ENCODE data around the gene ITPR3. TPM values are rescaled to one million over a fixed set of nuclear protein-coding genes. Genes with fewer than 3 reads are reported as not detected.

Gene ITPR3
- total RNA-seq, 2 donors from 2014 or later, result 17.5 to 25.9 TPM

DNA sequence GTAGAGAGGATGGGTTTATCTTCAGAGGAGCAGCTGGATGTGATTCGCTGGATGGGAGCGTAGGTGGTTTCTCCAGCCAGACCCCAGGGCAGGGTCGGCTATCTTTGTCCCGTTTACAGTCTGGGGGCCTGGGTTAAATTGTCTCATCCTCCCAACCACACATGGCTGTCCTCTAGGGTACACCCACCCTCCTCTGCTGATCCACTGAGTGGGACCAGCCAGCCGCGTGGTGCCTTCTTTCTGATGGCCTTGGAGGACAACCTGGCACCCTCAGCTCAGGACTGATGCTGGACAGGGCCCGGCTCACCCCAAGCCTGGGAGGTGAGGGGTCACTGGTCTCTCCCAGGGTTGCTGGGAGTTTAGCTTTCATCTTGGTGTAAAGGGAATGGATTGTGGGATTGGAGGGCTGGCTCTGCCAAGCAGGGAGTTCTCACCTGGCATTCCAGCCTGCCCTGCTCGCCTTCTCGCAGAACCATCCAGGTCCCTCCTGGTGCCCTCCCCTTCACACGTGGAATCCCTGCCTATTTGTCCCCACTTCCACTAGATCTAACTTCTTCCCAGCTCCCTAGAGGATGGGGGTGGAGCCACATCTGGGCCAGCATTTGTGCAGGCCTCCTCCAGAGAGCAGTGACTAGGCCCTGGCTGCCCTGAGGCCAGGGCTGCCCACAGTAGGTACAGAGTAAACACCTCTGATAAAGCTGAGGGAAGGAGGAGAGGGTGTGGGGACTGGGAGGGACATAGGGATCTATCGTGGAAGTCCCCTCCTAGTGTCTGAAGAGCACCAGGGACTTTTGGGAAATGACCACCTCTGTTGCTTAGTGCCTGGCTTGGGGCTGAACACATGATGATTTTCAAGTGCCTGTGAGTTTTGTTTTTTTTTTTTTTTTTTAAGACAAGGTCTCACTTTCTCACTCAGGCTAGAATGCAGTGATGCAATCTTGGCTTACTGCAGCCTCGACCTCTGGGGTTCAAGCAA is 1.6 kb downstream of the ITPR3 start:
- Histone ChIP-seq H3K9me3 (no peaks in the 10 kb centered on the region), H3K4me1 (peaks cover 26% of the 10 kb centered on the region), H3K27ac (peak overlapping the region in 3 of 4 donors; percentile 61 to 84 (median 77)), H3K27me3 (no peaks in the 10 kb centered on the region), H3K4me3 (no peak overlapping the region), H3K36me3 (replicated peaks in 1 of 2; ENCODE audit: insufficient read depth in 1 of 2, low read depth in 2 of 2) (no peaks in the 10 kb centered on the region)
- intact Hi-C loops (cut with DNase I), result no loop called here
- DNase-seq, result no peak
- ATAC-seq, result no peak
- TF ChIP-seq POLR2A (IDR thresholded peaks at IDR 0.05), result no peak
- TF ChIP-seq, protein P1, sequence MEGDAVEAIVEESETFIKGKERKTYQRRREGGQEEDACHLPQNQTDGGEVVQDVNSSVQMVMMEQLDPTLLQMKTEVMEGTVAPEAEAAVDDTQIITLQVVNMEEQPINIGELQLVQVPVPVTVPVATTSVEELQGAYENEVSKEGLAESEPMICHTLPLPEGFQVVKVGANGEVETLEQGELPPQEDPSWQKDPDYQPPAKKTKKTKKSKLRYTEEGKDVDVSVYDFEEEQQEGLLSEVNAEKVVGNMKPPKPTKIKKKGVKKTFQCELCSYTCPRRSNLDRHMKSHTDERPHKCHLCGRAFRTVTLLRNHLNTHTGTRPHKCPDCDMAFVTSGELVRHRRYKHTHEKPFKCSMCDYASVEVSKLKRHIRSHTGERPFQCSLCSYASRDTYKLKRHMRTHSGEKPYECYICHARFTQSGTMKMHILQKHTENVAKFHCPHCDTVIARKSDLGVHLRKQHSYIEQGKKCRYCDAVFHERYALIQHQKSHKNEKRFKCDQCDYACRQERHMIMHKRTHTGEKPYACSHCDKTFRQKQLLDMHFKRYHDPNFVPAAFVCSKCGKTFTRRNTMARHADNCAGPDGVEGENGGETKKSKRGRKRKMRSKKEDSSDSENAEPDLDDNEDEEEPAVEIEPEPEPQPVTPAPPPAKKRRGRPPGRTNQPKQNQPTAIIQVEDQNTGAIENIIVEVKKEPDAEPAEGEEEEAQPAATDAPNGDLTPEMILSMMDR (IDR thresholded peaks at IDR 0.05), result no peak
- WGBS, 2 donors, result 64 to 71% methylated on average over 10 to 11 of the region's 12 CpGs

DNA sequence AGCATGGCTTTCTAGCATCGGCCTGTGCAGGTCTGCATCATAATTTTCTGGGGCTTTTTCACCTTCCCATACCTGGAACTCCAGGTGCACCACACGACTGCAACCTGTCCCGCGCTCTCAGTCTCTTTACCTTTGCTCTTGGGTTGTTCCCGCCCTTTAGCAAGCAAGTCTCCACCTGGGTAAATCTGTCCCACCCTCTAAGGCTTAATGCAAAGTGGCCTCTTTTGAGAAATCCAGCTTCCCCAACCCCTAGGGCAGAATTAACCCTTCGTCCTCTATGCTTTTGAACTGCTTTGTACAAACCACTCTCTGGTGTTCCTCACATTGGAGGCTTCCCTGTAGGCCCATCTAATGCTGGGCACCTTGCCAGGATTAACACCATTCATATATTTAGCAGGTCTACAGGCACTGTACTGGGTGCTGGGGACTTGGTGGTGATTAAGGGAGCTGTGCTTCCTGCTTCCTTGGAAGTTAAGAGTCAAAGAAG is 2.8 kb downstream of the ITPR3 start:
- Histone ChIP-seq H3K9me3 (no peaks in the 10 kb centered on the region), H3K27ac (no peak overlapping the region), H3K27me3 (no peaks in the 10 kb centered on the region), H3K36me3 (replicated peaks in 1 of 2; ENCODE audit: insufficient read depth in 1 of 2, low read depth in 2 of 2) (no peaks in the 10 kb centered on the region), H3K4me3 (no peak overlapping the region), H3K4me1 (peaks cover 26% of the 10 kb centered on the region)
- no peak for TF ChIP-seq POLR2A (IDR thresholded peaks at IDR 0.05)
- TF ChIP-seq, protein P1 (IDR thresholded peaks at IDR 0.05), result no peak
- ATAC-seq (no peak), DNase-seq (no peak)
- intact Hi-C loops (cut with DNase I), result no loop called here
- 90 to 92% methylated on average over 6 of the region's 6 CpGs for WGBS, 2 donors

DNA sequence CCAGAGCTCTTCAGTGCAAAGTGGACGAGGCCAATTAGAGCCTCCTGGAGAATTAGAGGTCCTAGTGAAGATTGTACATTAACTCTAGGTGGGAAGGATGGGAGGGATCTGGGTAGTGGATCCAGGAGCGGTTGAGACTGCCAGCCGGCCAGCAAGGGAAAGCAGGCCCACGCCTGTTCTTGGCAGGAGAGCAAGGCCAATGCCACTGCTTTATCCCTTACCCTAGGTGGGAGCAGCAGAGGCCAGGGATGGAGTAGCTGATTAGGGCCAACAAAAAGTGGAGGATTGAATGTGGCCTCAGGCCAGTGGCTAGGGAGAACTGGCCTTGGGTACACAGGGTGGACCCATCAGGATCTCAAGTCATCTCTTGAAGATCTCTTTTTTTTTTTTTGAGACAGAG is 3.7 kb downstream of the ITPR3 start:
- H3K9me3 ChIP-seq, result no peaks in the 10 kb centered on the region
- intact Hi-C loops (cut with DNase I), result no loop called here
- H3K27me3 ChIP-seq, result no peaks in the 10 kb centered on the region
- no peak overlapping the region for H3K27ac ChIP-seq
- DNase-seq (no peak), ATAC-seq (no peak)
- H3K36me3 ChIP-seq (replicated peaks in 1 of 2; ENCODE audit: insufficient read depth in 1 of 2, low read depth in 2 of 2), result no peaks in the 10 kb centered on the region
- H3K4me3 ChIP-seq, result no peak overlapping the region
- WGBS, 2 donors, result 69 to 91% methylated on average over 4 of the region's 4 CpGs
- TF ChIP-seq, protein P1 (IDR thresholded peaks at IDR 0.05), result no peak
- TF ChIP-seq POLR2A (IDR thresholded peaks at IDR 0.05), result no peak
- H3K4me1 ChIP-seq, result peaks cover 20% of the 10 kb centered on the region

DNA sequence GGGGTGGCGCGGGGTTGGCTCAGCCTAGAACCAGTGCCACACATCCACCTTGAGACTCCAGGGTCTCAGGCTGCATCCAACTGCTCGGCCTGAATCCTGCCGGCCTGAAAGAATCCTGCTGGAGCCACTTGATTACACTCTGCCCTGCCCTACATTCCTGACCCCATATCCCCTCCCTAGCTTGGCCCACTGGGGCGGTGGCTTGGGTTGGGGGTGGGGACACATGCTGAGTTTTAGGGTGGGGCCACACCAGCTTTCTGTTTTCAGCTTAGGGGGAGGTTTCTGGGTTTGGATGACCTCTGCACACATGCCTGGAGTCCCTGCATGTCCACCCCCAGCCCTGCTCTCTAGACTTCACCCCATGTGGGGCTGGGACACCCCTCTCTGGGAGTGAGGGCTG is 6.8 kb downstream of the ITPR3 start:
- 69 to 84% methylated on average over 5 of the region's 5 CpGs for WGBS, 2 donors
- DNase-seq (no peak), ATAC-seq (no peak)
- no peaks in the 10 kb centered on the region for H3K36me3 ChIP-seq (replicated peaks in 1 of 2; ENCODE audit: insufficient read depth in 1 of 2, low read depth in 2 of 2)
- no peaks in the 10 kb centered on the region for H3K27me3 ChIP-seq
- TF ChIP-seq POLR2A (IDR thresholded peaks at IDR 0.05), result no peak
- TF ChIP-seq, protein P1 (IDR thresholded peaks at IDR 0.05), result no peak
- intact Hi-C loops (cut with DNase I), result no loop called here
- peaks cover 12% of the 10 kb centered on the region for H3K4me1 ChIP-seq
- H3K27ac ChIP-seq, result no peak overlapping the region
- H3K4me3 ChIP-seq, result no peak overlapping the region
- H3K9me3 ChIP-seq, result no peaks in the 10 kb centered on the region
